ENCODE results near the gene CPB1. TPM values are rescaled to one million over a fixed set of nuclear protein-coding genes. Genes with fewer than 3 reads are reported as not detected.

The CPB1 gene
- total RNA-seq, 2 donors from 2014 or later: 2.0 to 9.9 TPM

GRCh38 chr3:148878095-148878494 lies 50.5 kb downstream of the CPB1 start:
- Histone ChIP-seq H3K4me1 (replicated peaks) (no peaks in the 10 kb centered on the region), H3K36me3 (no peaks in the 10 kb centered on the region), H3K4me3 (no peak overlapping the region), H3K9me3 (no peaks in the 10 kb centered on the region), H3K27me3 (replicated peaks; ENCODE audit: insufficient read depth) (no peaks in the 10 kb centered on the region), H3K27ac (no peak overlapping the region)
- intact Hi-C loops (cut with DNase I): no loop called here
- DNase-seq (ENCODE audit: low spot score): no peak
- no peak for TF ChIP-seq CTCF (IDR thresholded peaks at IDR 0.05)
- no peak for TF ChIP-seq POLR2AphosphoS5 (IDR thresholded peaks at IDR 0.05)
- no peak for TF ChIP-seq POLR2A (IDR thresholded peaks at IDR 0.05)

GRCh38 chr3:148879256-148879655 lies 51.6 kb downstream of the CPB1 start:
- no peaks in the 10 kb centered on the region for H3K36me3 ChIP-seq
- DNase-seq (ENCODE audit: low spot score): no peak
- no peaks in the 10 kb centered on the region for H3K4me1 ChIP-seq (replicated peaks)
- H3K27ac ChIP-seq: no peak overlapping the region
- intact Hi-C loops (cut with DNase I): no loop called here
- H3K4me3 ChIP-seq: no peak overlapping the region
- H3K27me3 ChIP-seq (replicated peaks; ENCODE audit: insufficient read depth): no peaks in the 10 kb centered on the region
- no peak for TF ChIP-seq CTCF (IDR thresholded peaks at IDR 0.05)
- no peak for TF ChIP-seq POLR2A (IDR thresholded peaks at IDR 0.05)
- TF ChIP-seq POLR2AphosphoS5 (IDR thresholded peaks at IDR 0.05): no peak
- H3K9me3 ChIP-seq: no peaks in the 10 kb centered on the region

GRCh38 chr3:148880681-148881080 lies 53.1 kb downstream of the CPB1 start:
- DNase-seq (ENCODE audit: low spot score): no peak
- no peak overlapping the region for H3K27ac ChIP-seq
- H3K4me3 ChIP-seq: no peak overlapping the region
- no peak for TF ChIP-seq CTCF (IDR thresholded peaks at IDR 0.05)
- no peak for TF ChIP-seq POLR2AphosphoS5 (IDR thresholded peaks at IDR 0.05)
- TF ChIP-seq POLR2A (IDR thresholded peaks at IDR 0.05): no peak
- H3K4me1 ChIP-seq (replicated peaks): no peaks in the 10 kb centered on the region
- no peaks in the 10 kb centered on the region for H3K36me3 ChIP-seq
- intact Hi-C loops (cut with DNase I): no loop called here
- H3K9me3 ChIP-seq: no peaks in the 10 kb centered on the region
- no peaks in the 10 kb centered on the region for H3K27me3 ChIP-seq (replicated peaks; ENCODE audit: insufficient read depth)

- WGBS: 82% methylated on average over 2 of the region's 2 CpGs
Observed at GRCh38 chr3:148881286-148881685, 53.7 kb downstream of the CPB1 start.

More at GRCh38 chr3:148881286-148881685, 53.7 kb downstream of the CPB1 start:
- no peaks in the 10 kb centered on the region for H3K9me3 ChIP-seq
- H3K27ac ChIP-seq: no peak overlapping the region
- intact Hi-C loops (cut with DNase I): no loop called here
- no peak for TF ChIP-seq POLR2AphosphoS5 (IDR thresholded peaks at IDR 0.05)
- TF ChIP-seq CTCF (IDR thresholded peaks at IDR 0.05): no peak
- no peak for TF ChIP-seq POLR2A (IDR thresholded peaks at IDR 0.05)
- no peak for DNase-seq (ENCODE audit: low spot score)
- no peaks in the 10 kb centered on the region for H3K4me1 ChIP-seq (replicated peaks)
- H3K27me3 ChIP-seq (replicated peaks; ENCODE audit: insufficient read depth): no peaks in the 10 kb centered on the region
- H3K36me3 ChIP-seq: no peaks in the 10 kb centered on the region
- H3K4me3 ChIP-seq: no peak overlapping the region

Measured in prostate gland (tissue), 2 donors.